Measurements from ENCODE around the gene PRM2.

The PRM2 gene

DNA sequence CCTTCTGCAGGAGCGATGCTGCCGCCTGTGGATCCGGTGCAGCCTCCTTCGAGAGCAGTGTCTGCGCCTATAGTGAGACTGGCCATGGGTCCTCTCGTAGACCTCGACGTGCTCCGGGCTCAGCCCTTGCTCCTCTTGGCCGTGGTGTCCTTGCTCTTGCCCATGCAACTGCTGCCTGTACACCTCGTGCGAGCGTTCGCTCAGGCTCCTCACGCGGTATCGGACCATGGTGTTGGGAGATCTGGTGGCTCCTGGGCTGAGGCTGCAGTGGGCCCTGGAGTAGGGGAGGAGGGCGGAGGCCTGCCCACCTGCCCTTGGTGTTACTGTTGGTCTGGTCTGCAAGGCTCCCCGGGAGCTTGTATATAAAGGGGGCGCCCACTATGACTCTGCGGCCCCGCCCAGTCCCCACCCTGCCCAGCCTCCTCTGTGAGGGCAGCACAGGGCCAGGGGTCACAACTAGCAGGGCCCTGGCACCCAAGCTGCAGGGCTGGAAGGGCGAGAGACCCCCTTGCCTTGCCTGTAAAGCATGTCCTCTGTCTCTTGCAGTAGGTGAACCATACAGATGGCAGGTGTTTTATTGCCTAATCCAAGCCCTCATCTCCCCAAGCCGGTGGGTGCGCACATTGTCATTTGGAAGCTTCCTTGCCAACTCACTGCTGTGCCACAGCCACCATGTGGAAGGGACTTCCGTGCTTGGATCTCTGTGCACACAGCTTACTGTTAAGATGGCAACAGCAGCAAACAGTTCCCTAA lies at the start of gene PRM2:
Gene PRM2 (minus strand): TSS at position 338 of the 753 bp plus-strand sequence. CDS start 110 bp downstream, at position 228.
- no peak for DNase-seq

- no peak for DNase-seq
Observed at GRCh38 chr16:11325404-11326083, 49.3 kb upstream of the PRM2 start.

DNA sequence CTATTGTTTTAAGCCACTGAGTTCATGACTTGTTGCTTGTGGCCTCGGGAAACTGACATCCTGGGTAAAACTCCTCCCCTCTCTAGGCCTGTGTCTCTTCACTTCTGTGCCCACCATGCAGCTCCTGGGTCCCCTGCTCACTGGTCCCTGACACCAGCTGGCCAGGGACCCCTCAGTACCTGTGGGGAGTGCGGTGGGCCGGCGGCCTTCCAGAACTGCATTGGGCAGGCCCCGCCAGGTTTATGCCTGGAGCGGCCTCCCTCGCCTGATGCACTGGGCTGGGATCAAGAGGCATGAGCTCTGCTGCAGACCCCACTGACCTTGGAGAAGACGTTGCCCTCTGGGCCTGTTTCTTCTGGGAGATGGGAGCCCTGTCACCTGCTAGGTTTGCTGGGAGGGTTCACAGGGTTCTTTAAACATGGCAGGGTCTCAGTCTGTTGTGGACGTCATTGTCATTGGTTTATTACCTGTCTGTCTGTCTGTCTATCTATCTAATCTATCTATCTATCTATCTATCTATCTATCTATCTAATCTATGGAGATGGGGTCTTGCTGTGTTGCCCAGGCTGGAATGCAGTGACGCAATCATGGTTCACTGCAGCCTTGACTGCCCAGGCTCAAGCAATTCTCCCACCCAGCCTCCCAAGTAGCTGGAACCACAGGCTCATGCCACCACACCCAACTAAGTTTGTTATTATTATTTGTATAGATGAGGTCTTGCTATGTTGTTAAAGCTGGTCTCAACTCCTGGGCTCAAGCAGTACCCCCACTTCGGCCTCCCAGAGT lies 47.5 kb upstream of the PRM2 start:
- DNase-seq, result no peak

DNA sequence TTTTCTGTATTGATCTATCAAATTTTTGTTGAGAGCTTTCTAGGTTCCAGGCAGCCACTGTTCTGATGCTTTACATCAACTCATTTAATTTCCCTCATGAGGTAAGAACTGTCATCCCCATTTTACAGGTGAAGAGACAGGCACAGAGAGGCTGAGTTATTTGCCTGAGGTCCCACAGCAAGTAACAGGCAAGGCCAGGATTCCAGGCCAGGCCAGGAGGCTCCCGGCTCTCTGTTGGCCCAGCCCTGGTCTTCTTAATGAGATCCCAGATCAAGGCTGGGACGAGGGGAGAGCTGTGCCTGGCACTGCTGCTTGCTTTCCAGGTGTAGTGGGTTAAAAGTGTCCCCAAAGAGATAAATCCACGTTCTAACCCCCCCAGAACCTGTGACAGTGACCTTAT lies 46.5 kb upstream of the PRM2 start:
- no peak for DNase-seq

- no peak for DNase-seq
Observed at GRCh38 chr16:11321662-11322061, 45.4 kb upstream of the PRM2 start.

DNA sequence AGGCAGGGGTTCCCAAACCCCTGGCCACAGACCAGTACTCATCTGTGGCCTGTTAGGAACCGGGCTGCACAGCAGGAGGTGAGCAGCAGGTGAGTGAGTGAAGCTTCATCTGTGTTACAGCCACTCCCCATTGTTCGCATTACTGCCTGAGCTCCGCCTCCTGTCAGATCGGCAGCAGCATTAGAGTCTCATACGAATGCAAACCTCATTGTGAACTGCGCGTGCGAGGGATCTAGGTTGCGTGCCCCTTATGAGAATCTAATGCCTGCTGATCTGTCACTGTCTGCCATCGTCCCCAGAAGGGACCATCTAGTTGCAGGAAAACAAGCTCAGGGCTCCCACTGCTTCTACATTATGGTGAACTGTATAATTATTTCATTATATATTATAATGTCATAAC lies 43.9 kb upstream of the PRM2 start:
- DNase-seq, result no peak

DNA sequence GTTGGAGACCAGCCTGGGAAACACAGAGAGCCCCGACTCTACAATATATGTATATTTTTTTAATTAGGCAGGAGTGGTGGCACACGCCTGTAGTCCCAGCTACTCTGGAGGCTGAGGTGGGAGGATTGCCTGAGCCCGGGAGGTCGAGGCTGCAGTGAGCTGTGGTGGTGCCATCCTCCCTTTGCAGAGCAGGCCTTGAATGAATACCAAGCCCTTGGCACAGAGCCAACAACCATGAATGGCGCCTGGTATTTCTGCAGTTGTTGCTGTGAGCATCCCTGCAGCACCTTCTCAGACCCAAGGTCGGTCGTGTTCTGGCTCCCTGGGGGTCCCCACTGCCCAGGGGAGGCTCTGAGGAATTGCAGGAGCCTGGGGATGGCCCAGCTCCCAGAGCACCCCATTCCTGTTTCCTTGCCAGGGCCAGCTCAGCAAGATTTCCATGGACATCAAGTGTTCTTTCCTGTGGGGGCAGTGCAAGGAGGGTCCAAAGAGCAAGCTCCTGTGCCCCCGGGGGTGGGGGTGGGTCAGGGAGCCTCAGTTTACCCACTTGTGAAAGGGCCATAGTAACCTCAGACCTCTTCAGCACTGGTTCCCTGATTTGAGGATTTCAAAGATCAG lies 43.4 kb upstream of the PRM2 start:
- DNase-seq, result no peak

DNA sequence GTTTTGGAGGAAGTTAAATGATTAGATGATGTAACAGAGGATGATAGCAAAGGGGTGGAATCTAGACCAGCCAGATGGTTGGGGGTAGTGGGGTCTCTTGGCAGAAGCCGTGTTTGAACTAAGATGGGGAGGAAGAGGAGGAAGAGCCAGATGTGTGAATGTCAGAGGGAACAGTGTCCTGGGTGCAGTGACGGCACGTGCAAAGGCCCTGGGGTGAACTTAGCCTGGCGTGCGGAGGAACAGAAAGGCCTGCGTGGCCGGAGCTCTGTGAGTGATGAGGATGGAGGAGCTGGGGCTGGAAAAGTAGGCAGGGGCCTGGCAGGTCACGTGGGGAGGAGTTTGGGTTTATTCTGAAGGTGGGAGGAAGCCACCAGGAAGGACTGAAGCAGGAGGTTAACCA lies 42.5 kb upstream of the PRM2 start:
- DNase-seq, result no peak

DNA sequence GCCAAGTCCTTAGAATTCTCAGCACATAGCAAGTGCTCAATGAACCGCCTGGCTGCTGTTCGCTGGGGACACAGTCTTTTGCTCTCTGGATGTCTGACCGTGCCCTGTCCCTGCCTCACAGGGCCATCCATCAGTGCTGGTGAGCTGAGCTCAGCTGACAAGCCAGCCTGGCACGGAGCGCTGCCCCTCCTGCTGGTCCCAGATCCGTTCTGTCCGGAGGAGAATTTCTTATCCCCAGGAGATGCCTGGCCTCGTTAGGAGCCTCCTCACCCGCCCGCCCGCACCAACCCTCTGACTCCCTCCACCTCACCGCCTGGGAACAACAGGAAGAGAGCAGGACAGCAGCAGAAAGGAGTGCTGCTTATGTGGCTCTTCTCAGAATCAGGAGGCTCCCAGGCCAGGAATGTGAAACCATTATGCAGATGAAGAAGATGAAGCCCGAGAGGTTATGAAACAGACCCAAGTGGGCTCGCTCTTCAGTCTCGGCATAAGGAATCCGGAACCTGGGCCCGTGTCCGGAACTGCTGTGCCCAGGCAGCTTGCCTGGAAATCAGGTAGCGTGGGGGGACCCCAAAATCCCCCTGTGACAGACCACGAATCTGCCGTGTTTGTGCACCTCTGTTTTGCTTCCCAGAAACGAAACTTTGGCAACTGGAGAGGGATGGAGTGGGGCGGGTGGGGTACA lies 40.2 kb upstream of the PRM2 start:
- no peak for DNase-seq

DNA sequence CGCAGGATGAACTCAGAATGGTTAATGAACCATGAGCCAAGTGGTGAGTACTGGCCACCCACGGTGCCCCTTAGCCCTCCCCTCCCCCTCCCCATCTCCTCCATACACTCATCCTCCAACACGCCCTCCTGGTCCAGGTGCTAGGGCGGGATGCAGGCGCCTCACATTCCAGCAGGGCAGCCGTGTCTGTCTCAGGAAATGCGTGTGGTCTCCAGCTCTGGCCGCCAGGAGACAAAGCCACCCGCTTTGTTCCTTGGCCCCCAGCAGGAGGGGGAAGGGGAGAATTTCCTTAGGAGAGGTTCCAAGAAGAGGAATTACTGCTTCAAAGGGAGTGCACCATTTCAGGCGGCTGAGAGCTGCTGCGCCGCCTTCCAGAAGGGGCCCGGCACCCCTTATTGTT lies 39.2 kb upstream of the PRM2 start:
- DNase-seq, result peak; percentile 20

DNA sequence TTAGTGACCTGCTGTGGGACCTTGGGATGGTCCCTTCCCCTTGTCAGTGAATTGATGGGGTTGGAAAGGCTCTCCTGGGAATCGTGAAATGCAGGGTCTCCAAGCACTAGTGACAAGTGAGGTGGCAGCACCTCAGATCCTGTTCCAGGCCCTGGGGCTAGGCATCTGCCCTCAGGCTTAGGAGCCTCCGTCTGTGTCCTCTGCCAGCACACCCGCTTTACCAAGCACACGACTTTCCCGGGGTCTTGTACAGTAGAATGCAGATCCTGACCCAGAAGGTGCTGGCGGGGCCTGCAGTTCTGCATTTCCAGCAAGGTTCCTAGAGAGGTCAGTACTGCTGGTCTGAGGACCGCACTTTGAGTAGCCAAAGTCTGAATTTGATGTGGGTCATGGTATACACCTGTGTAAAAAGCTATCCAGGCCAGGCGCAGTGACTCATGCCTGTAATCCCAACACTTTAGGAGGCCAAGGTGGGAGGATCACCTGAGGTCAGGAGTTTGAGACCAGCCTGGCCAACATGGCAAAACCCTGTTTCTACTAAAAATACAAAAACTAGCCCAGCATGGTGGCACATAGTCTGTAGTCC lies 38.1 kb upstream of the PRM2 start:
- DNase-seq, result no peak

DNA sequence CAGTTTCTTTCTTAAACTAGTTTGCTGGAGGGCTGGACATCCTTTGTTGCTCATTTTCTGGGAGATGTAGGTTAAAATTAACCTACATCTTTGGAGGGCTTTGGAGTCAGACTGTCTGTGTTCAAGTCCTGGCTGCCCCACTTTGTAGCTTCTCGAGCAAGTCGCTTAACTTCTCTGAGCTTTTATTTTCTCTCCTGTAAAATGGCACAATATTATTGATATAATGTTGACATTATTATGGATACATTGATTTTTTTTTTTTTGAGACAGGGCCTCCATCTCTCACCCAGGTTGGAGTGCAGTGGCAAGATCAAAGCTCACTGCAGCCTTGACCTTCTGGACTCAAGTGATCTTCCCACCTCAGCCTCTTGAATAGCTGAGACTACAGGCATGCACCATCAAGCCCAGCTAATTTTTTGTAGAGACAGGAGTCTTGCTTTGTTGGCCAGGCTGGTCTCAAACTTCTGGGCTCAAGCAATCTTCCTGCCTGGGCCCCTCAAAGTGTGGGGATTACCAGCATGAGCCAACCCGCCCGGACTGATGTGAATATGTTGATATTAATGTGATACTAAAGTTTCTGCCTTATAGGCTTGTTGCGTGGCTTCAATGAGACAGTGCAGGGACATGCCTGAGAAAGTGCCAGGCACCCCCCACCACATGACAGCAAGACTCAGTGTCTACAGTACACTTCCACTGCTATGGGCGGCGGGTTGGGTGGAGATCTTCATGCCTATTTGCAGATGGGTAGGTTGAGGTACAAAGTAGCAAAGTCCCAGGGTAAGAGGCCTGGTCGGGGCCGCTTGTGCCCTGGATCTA lies 37.4 kb upstream of the PRM2 start:
- no peak for DNase-seq

GRCh38 chr16:11312718-11313492 lies 36.6 kb upstream of the PRM2 start:
- peak; percentile 42 for DNase-seq

- no peak for DNase-seq
Observed at GRCh38 chr16:11310997-11311561, 34.8 kb upstream of the PRM2 start.

GRCh38 chr16:11310634-11310977 lies 34.3 kb upstream of the PRM2 start:
- no peak for DNase-seq

- DNase-seq, result no peak
Observed at GRCh38 chr16:11309895-11310633, 33.8 kb upstream of the PRM2 start.

GRCh38 chr16:11308493-11309283 lies 32.4 kb upstream of the PRM2 start:
- no peak for DNase-seq

- DNase-seq, result no peak
Observed at GRCh38 chr16:11307639-11308492, 31.6 kb upstream of the PRM2 start.
